ENCODE results near the gene BACE1.

Gene BACE1

GRCh38 chr11:117309310-117309709 is 6.7 kb downstream of the BACE1 start:
- DNase-seq (ENCODE audit: low spot score), result no peak

- DNase-seq (ENCODE audit: low spot score), result no peak
These were observed 10.9 kb downstream of the BACE1 start for GRCh38 chr11:117305145-117305544.

GRCh38 chr11:117303646-117304315 is 12.3 kb downstream of the BACE1 start:
- no peak for DNase-seq (ENCODE audit: low spot score)

- DNase-seq (ENCODE audit: low spot score), result no peak
These were observed 13.0 kb downstream of the BACE1 start for GRCh38 chr11:117303101-117303500.

GRCh38 chr11:117302228-117302627 is 13.8 kb downstream of the BACE1 start:
- no peak for DNase-seq (ENCODE audit: low spot score)

- DNase-seq (ENCODE audit: low spot score), result no peak
These were observed 15.3 kb downstream of the BACE1 start for GRCh38 chr11:117300773-117301172.

GRCh38 chr11:117300283-117300663 is 15.8 kb downstream of the BACE1 start:
- peak; percentile 20 for DNase-seq (ENCODE audit: low spot score)

- peak; percentile 55 for DNase-seq (ENCODE audit: low spot score)
These were observed 16.4 kb downstream of the BACE1 start for GRCh38 chr11:117299351-117300282.

- DNase-seq (ENCODE audit: low spot score), result no peak
These were observed 17.9 kb downstream of the BACE1 start for GRCh38 chr11:117298195-117298594.

- DNase-seq (ENCODE audit: low spot score), result no peak
These were observed 19.2 kb downstream of the BACE1 start for GRCh38 chr11:117296881-117297280.

GRCh38 chr11:117295438-117296137 is 20.5 kb downstream of the BACE1 start:
- no peak for DNase-seq (ENCODE audit: low spot score)

- DNase-seq (ENCODE audit: low spot score), result no peak
These were observed 23.4 kb downstream of the BACE1 start for GRCh38 chr11:117292616-117293015.

- no peak for DNase-seq (ENCODE audit: low spot score)
These were observed 25.2 kb downstream of the BACE1 start, which contains the start of gene BACE1-AS for GRCh38 chr11:117290809-117291396. Gene BACE1-AS, plus strand, starts transcription at chr11:117291346.

- DNase-seq (ENCODE audit: low spot score), result no peak
These were observed 26.3 kb downstream of the BACE1 start for GRCh38 chr11:117289795-117290194.

- no peak for DNase-seq (ENCODE audit: low spot score)
These were observed 28.4 kb downstream of the BACE1 start for GRCh38 chr11:117287668-117288067.

GRCh38 chr11:117286588-117286987 is 29.5 kb downstream of the BACE1 start:
- DNase-seq (ENCODE audit: low spot score), result no peak

- no peak for DNase-seq (ENCODE audit: low spot score)
These were observed 32.0 kb downstream of the BACE1 start for GRCh38 chr11:117284053-117284452.

- no peak for DNase-seq (ENCODE audit: low spot score)
These were observed 33.1 kb downstream of the BACE1 start for GRCh38 chr11:117282956-117283355.

- DNase-seq (ENCODE audit: low spot score), result no peak
These were observed 34.2 kb downstream of the BACE1 start for GRCh38 chr11:117281869-117282268.

- DNase-seq (ENCODE audit: low spot score), result no peak
These were observed 34.9 kb downstream of the BACE1 start for GRCh38 chr11:117281159-117281558.

- DNase-seq (ENCODE audit: low spot score), result no peak
These were observed 36.2 kb downstream of the BACE1 start for GRCh38 chr11:117279711-117280376.

Data from SK-N-DZ (cell line).